GM18526 (cell line): ENCODE measurements around the gene BACH2.

Experiments
- POLR2A ChIP-seq: IDR thresholded peaks from 3 replicates; pipeline ENCODE4 v1.6.1; 2011; ENCODE audit not compliant: insufficient read length; ENCODE audit errors: extremely low read depth

The BACH2 gene

GRCh38 chr6:90028066-90028778 lies 268.4 kb downstream of the BACH2 start:
- no peak for TF ChIP-seq POLR2A

- TF ChIP-seq POLR2A = no peak
Observed at GRCh38 chr6:90026216-90026615, 270.4 kb downstream of the BACH2 start.

GRCh38 chr6:90025523-90026061 lies 271.1 kb downstream of the BACH2 start:
- no peak for TF ChIP-seq POLR2A

- no peak for TF ChIP-seq POLR2A
Observed at GRCh38 chr6:90024633-90025032, 272.0 kb downstream of the BACH2 start.

GRCh38 chr6:90021711-90022110 lies 274.9 kb downstream of the BACH2 start:
- no peak for TF ChIP-seq POLR2A

GRCh38 chr6:90020746-90021145 lies 275.9 kb downstream of the BACH2 start:
- no peak for TF ChIP-seq POLR2A

GRCh38 chr6:90019216-90019615 lies 277.4 kb downstream of the BACH2 start:
- no peak for TF ChIP-seq POLR2A

GRCh38 chr6:90015883-90016282 lies 280.8 kb downstream of the BACH2 start:
- no peak for TF ChIP-seq POLR2A

GRCh38 chr6:90008908-90009501 lies 287.6 kb downstream of the BACH2 start:
- TF ChIP-seq POLR2A = no peak

- TF ChIP-seq POLR2A = no peak
Observed at GRCh38 chr6:90008189-90008907, 288.3 kb downstream of the BACH2 start.

GRCh38 chr6:90005048-90005827 lies 291.4 kb downstream of the BACH2 start:
- no peak for TF ChIP-seq POLR2A

- TF ChIP-seq POLR2A = no peak
Observed at GRCh38 chr6:90004511-90004910, 292.1 kb downstream of the BACH2 start.

- no peak for TF ChIP-seq POLR2A
Observed at GRCh38 chr6:90003941-90004340, 292.7 kb downstream of the BACH2 start.

- no peak for TF ChIP-seq POLR2A
Observed at GRCh38 chr6:90003069-90003795, 293.4 kb downstream of the BACH2 start.
